Posterior cingulate gyrus (tissue), 11 donors: ENCODE measurements around the gene MRC2.
"Not testable (repeated sequence)": the region's sequence is repeated elsewhere in the genome, so short reads cannot be mapped to it uniquely, and the experiment has no call there.

Source experiments
- DNase-seq, 10 donors: peaks; one replicate each; pipeline versions ENCODE4 v3.0.0 to v3.0.0-alpha.2; 2020 to 2021; ENCODE audit warnings: mixed read lengths in 3 of 10
- intact Hi-C: fragments of 100-400 bp; cut with DNase I; formaldehyde crosslinking; loops from one replicate; pipeline ENCODE4 v1.15.1; 2023

The MRC2 gene

DNA sequence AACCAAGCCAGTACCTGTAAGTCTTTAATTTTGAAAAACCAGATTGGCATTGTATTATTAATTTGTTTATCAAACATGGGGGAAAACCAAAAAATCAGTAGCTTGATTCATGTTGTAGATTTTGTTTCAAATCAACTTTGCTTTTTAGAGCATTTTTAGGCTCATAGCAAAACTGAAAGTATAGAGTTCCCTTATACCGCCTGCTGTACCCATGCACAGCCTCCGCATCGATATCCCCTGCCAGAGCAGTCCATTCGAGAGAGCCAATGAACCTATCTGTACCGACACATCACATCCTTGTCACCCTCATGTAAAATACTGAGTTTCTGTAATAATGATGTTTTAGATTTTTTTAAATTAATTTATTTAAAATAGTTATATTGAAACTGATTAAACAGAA is 16.2 kb upstream of the MRC2 start:
- intact Hi-C loops = no loop called here
- DNase-seq = no peak

DNA sequence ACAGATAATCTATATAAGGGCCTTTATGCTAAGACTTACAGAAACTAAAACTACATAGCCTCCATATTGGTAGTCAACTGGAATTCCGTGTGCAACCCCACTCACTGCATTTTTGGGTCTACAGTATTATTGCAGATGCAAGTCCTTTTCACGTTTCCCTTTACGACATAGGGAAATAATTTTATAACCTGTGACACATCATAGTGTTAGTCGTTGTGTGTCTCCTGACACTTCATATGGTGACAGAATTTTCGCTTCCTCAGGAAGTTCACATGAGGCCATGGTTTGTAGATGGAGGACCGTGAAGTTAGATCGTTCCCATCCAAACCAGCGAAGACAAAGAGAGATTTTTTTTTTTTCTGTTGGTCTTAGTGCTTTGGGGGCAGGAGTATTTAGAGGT is 15.7 kb upstream of the MRC2 start:
- DNase-seq = no peak
- intact Hi-C loops = no loop called here

DNA sequence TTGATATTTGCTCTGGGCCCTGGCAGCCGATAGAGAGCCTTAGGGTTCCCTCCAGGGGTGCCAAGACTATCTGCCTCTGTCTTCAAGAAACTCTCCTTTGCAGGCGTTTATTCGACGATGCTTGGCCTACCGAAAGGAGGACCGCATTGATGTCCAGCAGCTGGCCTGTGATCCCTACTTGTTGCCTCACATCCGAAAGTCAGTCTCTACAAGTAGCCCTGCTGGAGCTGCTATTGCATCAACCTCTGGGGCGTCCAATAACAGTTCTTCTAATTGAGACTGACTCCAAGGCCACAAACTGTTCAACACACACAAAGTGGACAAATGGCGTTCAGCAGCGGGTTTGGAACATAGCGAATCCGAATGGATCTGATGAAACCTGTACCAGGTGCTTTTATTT is 15.2 kb upstream of the MRC2 start:
- DNase-seq, intact Hi-C loops: not testable (repeated sequence)

- intact Hi-C loops, DNase-seq: not testable (repeated sequence)
Observed at GRCh38 chr17:62613095-62613494, 14.4 kb upstream of the MRC2 start.

DNA sequence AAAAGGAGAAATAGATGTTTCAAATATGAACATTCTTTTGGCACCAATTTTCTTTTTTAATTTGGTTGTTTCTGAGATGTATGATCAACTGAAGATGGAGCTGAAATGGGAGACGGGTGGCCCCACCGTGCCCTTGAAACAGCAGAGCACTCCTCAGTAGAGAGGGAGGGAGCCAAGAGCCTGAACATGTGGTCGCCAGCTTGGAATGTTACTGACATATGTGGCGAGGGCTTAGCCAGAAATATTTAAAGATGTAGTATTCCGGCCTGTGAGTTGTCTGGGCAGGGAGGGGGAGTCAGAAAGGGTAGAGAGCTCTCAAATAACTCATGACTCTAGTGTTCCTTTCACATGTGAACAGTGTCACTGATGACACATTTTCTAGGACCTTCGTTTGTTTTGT is 13.3 kb upstream of the MRC2 start:
- intact Hi-C loops = no loop called here

DNA sequence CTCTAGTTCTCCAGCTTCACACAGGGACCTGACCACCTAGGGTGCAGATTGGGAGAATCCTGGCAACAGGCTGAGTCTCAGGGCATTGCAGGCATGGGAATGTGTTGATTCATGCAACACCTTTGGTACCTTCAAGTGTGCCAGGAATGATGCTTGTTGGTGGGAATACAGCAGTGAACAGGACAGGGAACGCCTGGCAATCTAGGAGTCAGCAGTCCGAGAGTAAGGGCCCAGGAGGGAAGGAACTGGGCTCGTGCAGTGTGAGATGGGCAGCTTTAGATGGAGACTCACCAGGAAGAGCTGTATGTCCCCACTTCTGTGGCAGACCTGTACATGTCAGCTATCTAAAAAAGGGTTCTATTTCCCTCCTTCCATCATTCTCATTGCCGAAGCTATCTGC is 12.0 kb upstream of the MRC2 start:
- no peak for DNase-seq
- intact Hi-C loops = no loop called here

More for the DNA sequence above, 13.3 kb upstream of the MRC2 start:
- DNase-seq = peak in 1 of 10 donors; percentile 12

- DNase-seq = no peak
- intact Hi-C loops = no loop called here
Observed at GRCh38 chr17:62616993-62617893, 10.2 kb upstream of the MRC2 start.

- intact Hi-C loops = no loop called here
- no peak for DNase-seq
Observed at GRCh38 chr17:62617894-62618472, 9.5 kb upstream of the MRC2 start.

DNA sequence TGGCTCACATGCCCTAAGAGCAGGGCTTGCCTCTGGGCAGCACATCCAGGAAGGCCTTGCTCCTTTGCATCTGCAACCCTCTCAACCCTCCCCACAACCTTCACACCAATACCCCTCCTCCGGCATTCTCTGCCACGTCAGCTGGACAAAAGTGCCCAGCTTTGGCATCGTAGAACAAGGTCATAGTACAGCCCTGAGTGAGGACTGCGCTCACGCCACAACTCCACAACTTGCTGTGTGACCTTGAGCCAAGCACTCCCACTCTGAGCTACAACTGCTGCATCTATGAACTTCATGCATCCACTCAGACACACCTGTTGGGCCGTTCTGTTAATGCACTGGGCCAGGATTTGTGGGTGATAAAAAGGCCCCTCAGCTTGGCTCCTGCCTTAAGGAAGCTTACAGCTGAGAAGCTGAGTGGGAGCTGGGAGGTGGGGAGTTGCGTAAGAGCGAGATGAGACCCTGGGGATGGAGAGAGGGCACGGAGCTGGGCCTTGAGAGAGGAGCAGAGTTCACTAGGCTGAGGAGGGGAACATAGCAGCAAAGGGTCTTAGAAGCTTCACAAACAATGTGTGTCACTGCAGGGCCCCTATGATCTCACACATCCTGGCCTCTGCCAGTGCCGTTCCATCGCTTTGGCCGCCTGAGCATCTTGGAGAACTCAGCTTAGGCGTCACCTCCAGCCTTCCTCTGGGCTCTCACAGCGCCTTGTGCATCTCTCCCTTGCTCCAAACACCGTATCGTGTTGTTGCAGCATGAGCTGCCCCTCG is 8.6 kb upstream of the MRC2 start:
- intact Hi-C loops = no loop called here
- no peak for DNase-seq

- intact Hi-C loops = no loop called here
- DNase-seq = no peak
Observed at GRCh38 chr17:62619417-62620155, 7.9 kb upstream of the MRC2 start.

DNA sequence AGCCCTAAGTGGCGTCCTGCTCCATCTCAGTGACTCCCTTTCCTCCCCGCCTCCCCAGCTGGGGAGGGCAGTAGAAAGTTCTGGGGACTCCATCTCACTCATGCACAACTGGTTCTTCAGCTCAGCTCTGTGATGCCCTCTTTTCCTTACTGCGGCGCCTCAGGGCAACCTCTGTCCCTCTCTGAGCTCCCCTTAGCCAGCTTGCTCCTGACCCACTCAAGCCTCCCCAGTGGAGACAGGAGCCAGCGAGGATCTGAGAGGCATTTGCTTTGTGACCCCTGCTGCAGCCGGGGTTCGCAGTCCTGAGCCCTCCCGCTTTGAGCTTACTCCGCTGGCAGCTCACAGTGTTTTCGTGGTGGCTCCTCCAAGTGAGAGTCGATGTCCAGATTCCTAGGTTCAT is 6.2 kb upstream of the MRC2 start:
- DNase-seq = no peak
- intact Hi-C loops = no loop called here

- intact Hi-C loops = no loop called here
- DNase-seq = no peak
Observed at GRCh38 chr17:62625184-62625869, 2.1 kb upstream of the MRC2 start.

DNA sequence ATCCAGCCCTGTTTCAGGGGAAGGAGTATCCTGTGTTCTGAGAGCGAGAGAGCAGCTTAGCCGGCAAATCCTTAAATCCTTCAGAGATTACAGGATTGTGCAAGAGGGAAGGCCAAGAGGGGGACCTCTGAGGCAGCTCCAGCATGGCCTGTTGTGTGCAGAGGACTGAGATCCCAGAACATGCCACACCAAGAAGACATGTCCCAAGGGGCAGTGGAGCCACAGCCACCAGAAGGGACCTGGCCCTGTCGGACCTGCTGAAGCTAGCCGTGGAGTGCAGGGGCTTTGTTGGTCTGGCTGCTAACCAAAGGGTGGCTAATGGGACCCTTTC is 1.6 kb upstream of the MRC2 start:
- intact Hi-C loops = no loop called here
- peak in 1 of 10 donors; percentile 18 for DNase-seq

GRCh38 chr17:62626719-62627218 is 701 bp upstream of the MRC2 start:
- intact Hi-C loops = no loop called here
- DNase-seq = peak in 1 of 10 donors; percentile 78

GRCh38 chr17:62627904-62628633 is 599 bp downstream of the MRC2 start:
- peak in 3 of 10 donors; percentile 14 to 88 (median 16) for DNase-seq
- intact Hi-C loops = no loop called here

- intact Hi-C loops = no loop called here
- peak in 2 of 10 donors; percentile 8 to 56 for DNase-seq
Observed at GRCh38 chr17:62628831-62629555, 1.5 kb downstream of the MRC2 start.

DNA sequence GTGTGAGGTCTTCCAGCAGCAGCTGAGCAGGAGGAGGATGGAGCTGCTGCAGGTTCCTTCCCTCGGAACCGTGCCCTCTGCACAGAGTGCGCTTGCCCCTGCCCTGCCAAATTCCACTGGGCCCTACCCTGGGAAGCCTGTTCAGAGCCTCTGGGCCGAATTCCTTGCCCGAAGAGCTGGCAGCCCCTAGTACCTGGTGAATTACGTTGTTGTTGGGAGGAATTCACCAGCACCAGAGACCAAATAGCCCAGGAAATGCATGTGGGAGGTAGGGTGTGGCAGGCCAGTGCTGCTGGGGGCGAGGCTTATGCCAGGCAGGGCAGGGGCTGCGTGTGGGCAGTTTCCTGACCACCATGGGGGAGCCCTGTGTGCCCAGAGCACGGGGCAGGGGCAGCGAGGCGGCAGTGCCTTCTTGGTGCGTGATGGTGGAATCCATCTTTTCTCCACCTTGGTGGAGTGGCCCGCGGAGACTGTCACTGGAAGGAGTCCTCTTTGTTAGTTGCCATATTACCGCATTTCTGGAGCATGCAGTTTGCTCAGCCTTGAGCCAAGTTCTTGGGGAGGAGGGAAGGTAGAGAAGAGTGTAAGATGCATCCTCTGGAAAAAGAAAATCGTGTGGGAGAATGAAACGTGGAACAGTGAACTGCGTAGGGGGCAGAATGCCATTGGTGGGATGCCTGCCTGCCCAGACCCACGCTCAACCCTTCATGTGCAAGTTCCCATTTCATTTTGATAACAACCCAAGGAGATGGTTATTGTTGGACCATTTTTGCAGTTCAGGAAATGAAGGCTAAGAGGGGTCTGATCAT is 2.3 kb downstream of the MRC2 start:
- intact Hi-C loops = no loop called here
- DNase-seq = peak in 2 of 10 donors; percentile 3 to 47
